ENCODE measurements around the gene PLEKHA4. TPM values are rescaled to one million over a fixed set of nuclear protein-coding genes. Genes with fewer than 3 reads are reported as not detected.

Gene PLEKHA4
- total and polyA plus RNA-seq, 10 of the 15 experiments (the other 5 are each of a cell fraction or from before 2014, with no cell fraction given), result 0.13 to 10.0 (median 6.4) TPM; not detected in 1

GRCh38 chr19:48883726-48884125 is 15.3 kb upstream of the PLEKHA4 start:
- no peaks in the 10 kb centered on the region for H3K36me3 ChIP-seq (ENCODE audit: control insufficient read depth in 2 of 2, insufficient read depth in 2 of 2, low read length in 1 of 2)
- H3K4me2 ChIP-seq (ENCODE audit: control insufficient read depth, insufficient read depth), result no peak overlapping the region
- in situ Hi-C loops (cut with MboI) (no loop called here), intact Hi-C loops (cut with micrococcal nuclease; ENCODE audit: unreplicated experiment) (no loop called here)
- POLR2A ChIA-PET, result interaction anchor here (0.7 to 0.9 kb wide), 2 partner anchors 16 to 243 kb away, joined by 3 read pairs; partner anchors contain the start of gene NUCB1
- CTCF ChIA-PET, result no interaction called here
- no peak overlapping the region for H2AFZ ChIP-seq (ENCODE audit: control insufficient read depth, low read depth, low read length)
- peaks cover 14% of the 10 kb centered on the region for H3K4me1 ChIP-seq (ENCODE audit: control insufficient read depth, insufficient read depth, low read length)
- TF ChIP-seq HCFC1 (IDR thresholded peaks at IDR 0.05; ENCODE audit: low read length), result no peak
- no peak for TF ChIP-seq HDAC6 (IDR thresholded peaks at IDR 0.05; ENCODE audit: unreplicated experiment)
- TF ChIP-seq BMI1 (IDR thresholded peaks at IDR 0.05; ENCODE audit: borderline replicate concordance), result no peak
- TF ChIP-seq ZBED1 (IDR thresholded peaks at IDR 0.05; ENCODE audit: borderline replicate concordance), result no peak
- no peak for TF ChIP-seq POLR2A (IDR thresholded peaks at IDR 0.05; ENCODE audit: low read depth, low read length)
- TF ChIP-seq ZNF217 (IDR thresholded peaks at IDR 0.05), result no peak
- TF ChIP-seq, protein P1, sequence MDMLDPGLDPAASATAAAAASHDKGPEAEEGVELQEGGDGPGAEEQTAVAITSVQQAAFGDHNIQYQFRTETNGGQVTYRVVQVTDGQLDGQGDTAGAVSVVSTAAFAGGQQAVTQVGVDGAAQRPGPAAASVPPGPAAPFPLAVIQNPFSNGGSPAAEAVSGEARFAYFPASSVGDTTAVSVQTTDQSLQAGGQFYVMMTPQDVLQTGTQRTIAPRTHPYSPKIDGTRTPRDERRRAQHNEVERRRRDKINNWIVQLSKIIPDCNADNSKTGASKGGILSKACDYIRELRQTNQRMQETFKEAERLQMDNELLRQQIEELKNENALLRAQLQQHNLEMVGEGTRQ (IDR thresholded peaks at IDR 0.05; ENCODE audit: borderline replicate concordance, low read depth, low read length), result no peak
- H3K27ac ChIP-seq (ENCODE audit: control insufficient read depth, insufficient read depth), result no peak overlapping the region
- no peak overlapping the region for H3K4me3 ChIP-seq
- H4K20me1 ChIP-seq (ENCODE audit: control insufficient read depth, insufficient read depth), result no peaks in the 10 kb centered on the region
- no peaks in the 10 kb centered on the region; the same call in none of the 2 replicates for H3K79me2 ChIP-seq (ENCODE audit: control insufficient read depth, insufficient read depth, low read length)
- SMC1A ChIA-PET (ENCODE audit: uncharacterized antibody, unreplicated experiment), result no interaction called here
- FAIRE-seq (no peak), DNase-seq (ENCODE audit: low read depth, low spot score) (no peak), ATAC-seq (no peak)
- H3K27me3 ChIP-seq (replicated peaks in 1 of 2; ENCODE audit: control insufficient read depth in 2 of 2, insufficient read depth in 2 of 2, low read length in 1 of 2), result no peaks in the 10 kb centered on the region
- WGBS (ENCODE audit: insufficient coverage, insufficient replicate concordance, low lambda C conversion rate, missing lambda C conversion rate), result 90% methylated on average over 7 of the region's 7 CpGs
- BruUV-seq (replicated peaks), result no TSS peak
- peaks cover 5% of the 10 kb centered on the region; the same call in 2 of the 3 replicates for H3K9me3 ChIP-seq (replicated peaks; ENCODE audit: control insufficient read depth, insufficient read depth, low read length)
- no peak overlapping the region for H3K9ac ChIP-seq (ENCODE audit: control insufficient read depth, insufficient read depth, low read length)
- RAD21 ChIA-PET (ENCODE audit: unreplicated experiment), result no interaction called here
